ENCODE measurements around the gene SYNRG. TPM values are rescaled to one million over a fixed set of nuclear protein-coding genes. Genes with fewer than 3 reads are reported as not detected.
"Not testable (repeated sequence)": the region's sequence is repeated elsewhere in the genome, so short reads cannot be mapped to it uniquely, and the experiment has no call there.

SYNRG gene, protein sequence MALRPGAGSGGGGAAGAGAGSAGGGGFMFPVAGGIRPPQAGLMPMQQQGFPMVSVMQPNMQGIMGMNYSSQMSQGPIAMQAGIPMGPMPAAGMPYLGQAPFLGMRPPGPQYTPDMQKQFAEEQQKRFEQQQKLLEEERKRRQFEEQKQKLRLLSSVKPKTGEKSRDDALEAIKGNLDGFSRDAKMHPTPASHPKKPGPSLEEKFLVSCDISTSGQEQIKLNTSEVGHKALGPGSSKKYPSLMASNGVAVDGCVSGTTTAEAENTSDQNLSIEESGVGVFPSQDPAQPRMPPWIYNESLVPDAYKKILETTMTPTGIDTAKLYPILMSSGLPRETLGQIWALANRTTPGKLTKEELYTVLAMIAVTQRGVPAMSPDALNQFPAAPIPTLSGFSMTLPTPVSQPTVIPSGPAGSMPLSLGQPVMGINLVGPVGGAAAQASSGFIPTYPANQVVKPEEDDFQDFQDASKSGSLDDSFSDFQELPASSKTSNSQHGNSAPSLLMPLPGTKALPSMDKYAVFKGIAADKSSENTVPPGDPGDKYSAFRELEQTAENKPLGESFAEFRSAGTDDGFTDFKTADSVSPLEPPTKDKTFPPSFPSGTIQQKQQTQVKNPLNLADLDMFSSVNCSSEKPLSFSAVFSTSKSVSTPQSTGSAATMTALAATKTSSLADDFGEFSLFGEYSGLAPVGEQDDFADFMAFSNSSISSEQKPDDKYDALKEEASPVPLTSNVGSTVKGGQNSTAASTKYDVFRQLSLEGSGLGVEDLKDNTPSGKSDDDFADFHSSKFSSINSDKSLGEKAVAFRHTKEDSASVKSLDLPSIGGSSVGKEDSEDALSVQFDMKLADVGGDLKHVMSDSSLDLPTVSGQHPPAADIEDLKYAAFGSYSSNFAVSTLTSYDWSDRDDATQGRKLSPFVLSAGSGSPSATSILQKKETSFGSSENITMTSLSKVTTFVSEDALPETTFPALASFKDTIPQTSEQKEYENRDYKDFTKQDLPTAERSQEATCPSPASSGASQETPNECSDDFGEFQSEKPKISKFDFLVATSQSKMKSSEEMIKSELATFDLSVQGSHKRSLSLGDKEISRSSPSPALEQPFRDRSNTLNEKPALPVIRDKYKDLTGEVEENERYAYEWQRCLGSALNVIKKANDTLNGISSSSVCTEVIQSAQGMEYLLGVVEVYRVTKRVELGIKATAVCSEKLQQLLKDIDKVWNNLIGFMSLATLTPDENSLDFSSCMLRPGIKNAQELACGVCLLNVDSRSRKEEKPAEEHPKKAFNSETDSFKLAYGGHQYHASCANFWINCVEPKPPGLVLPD (N-terminal part only)
- total RNA-seq (2014; rRNA removed; shearing (Covaris generic)), result 7.7 and 8.2 TPM in 2 replicates

DNA sequence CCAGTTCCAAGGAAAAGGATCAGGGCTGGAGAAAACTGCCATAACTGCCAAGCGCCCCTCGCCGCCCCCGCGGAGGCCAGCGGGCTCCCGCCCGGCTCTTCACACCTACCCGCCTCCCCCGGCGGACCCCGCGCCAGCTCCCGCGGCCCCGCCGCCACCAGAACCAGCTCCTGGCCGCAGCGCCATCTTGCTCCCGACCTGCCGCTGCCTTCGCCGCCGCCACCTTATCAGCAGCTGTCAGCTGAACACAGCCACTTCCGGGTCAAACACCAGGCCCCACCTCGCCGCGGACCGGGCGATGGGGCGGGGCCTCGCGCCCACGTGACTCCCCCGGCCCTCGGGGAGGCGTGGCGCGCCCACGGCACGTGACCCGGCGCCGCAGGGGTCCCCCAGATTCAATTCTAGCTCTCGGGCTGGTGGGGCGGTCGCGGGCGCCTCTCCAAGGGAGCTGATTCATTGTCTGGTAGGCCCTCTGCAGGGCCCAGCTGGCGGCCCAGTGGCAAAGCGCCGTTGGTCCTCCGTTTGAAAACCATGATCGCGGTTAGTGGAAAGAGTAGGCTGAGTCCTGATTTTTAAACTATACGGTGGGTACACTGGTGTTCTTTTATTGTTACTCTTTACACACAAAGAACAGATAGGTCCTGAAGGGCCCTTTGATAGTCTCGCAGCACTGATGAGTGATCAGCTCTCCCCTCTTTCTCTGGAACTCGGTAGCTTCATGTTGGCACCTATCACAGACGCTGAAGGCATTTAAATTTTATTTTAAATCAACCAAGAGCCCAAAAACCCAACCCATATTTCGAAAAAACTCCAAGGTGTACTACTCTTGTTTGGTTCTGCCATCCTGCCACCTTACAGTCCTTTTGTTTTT, at the start of gene SYNRG:
TSS of gene SYNRG (minus strand) at position 249 of the 871 bp plus-strand sequence. CDS start at position 186, 63 bp downstream.
- peak; percentile 99 for DNase-seq
- H3K27me3 ChIP-seq (ENCODE audit: control insufficient read depth, insufficient read depth, low read length), result no peaks in the 10 kb centered on the region
- peaks cover 5% of the 10 kb centered on the region for H3K36me3 ChIP-seq (replicated peaks; ENCODE audit: control insufficient read depth, insufficient read depth, low read length)
- H3K4me3 ChIP-seq (ENCODE audit: insufficient read depth, low read depth, low read length), result peak within 1 kb of the TSS; percentile 89

DNA sequence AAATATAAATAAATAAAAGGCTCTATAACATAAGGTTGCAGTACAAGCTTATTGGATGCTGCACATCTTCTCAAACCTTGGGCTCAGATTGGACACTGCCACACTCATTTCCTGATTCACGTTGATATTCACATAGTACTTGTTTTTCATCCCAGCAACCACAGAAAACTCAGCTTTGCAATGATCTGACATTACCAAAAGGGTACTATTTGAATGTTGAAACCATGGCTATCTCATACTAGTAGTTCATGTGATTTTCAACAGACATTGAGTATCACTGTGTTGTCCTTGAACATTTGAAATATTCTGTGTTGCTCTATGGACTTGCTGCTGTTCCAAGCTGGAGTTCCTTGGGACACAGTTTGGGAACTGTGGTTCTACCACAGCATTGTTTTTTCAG, 48.0 kb upstream of the SYNRG start:
- no peak for DNase-seq
- H3K27me3 ChIP-seq (ENCODE audit: control insufficient read depth, insufficient read depth, low read length), result no peaks in the 10 kb centered on the region
- no peaks in the 10 kb centered on the region for H3K36me3 ChIP-seq (replicated peaks; ENCODE audit: control insufficient read depth, insufficient read depth, low read length)
- no peak overlapping the region for H3K4me3 ChIP-seq (ENCODE audit: insufficient read depth, low read depth, low read length)

DNA sequence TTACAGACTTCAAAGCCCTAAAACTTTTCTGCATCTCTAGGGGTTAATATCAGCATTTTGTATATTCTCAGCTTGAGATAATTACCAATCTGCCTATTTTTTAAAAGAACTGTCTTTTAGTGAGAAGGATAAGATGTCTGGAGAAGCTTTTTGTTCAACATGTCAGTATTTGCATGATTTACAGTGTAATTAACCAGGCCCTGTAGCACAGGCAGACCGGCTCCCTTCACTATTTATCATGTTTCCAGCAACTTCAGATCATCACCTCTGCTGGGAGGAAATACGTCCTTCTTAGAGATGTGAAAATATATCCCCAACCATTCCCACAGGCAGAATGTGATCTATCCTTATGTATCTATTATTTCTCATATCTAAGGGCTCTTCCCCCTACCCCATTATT, 42.6 kb upstream of the SYNRG start:
- DNase-seq, result no peak
- Histone ChIP-seq H3K27me3 (ENCODE audit: control insufficient read depth, insufficient read depth, low read length) (no peaks in the 10 kb centered on the region; the same call in 1 of the 2 replicates), H3K4me3 (ENCODE audit: insufficient read depth, low read depth, low read length) (no peak overlapping the region), H3K36me3 (replicated peaks; ENCODE audit: control insufficient read depth, insufficient read depth, low read length) (no peaks in the 10 kb centered on the region)

DNA sequence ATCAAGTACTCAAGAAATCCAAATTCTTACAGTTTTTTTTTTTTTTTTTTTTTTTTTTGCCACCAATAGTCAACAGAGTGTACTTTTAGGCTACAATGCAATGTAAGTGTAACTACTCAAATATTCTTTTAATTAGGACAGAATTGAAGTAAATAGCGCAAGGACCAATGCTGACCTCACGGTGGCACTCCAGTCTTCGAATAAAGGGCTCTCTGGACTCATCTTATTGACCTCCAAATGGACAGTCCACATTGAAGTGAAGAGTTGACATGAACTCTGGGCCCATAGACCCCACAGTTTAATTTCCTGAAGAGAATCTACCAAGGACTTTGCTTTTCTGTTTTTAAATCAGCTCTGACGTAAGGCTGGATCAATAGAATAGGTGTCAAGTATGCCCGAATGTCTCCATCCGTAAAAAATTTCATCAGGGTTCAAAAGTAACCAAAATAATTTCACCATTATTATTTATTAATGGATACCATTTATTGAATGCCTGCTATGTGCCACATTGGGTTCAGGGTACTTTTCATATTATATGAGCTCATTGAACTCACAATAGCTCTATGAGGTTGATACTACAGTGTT, 41.3 kb upstream of the SYNRG start:
- H3K27me3 ChIP-seq (ENCODE audit: control insufficient read depth, insufficient read depth, low read length), result peaks cover 1% of the 10 kb centered on the region; the same call in 1 of the 2 replicates
- H3K4me3 ChIP-seq (ENCODE audit: insufficient read depth, low read depth, low read length), result no peak overlapping the region
- DNase-seq, result peak; percentile 48
- H3K36me3 ChIP-seq (replicated peaks; ENCODE audit: control insufficient read depth, insufficient read depth, low read length), result no peaks in the 10 kb centered on the region

DNA sequence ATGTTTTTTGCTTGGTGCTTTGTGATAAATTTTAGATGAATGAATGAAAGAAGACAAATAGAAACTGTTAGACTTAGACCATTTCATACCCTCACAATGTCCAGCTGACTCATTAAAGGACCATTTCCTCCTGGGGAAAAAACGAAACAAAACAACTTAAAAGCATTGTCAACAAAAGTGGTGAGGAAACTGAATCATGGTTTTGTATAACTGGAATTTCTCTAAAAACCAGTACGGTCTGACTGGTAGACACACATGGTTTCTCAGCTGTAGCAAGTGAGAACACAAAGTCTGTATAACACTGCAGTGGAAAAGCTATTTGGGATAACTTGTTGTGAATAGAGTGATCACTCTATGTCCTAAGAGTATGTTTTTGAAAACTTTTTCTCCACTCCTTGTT, 39.3 kb upstream of the SYNRG start:
- Histone ChIP-seq H3K27me3 (ENCODE audit: control insufficient read depth, insufficient read depth, low read length) (peaks cover 1% of the 10 kb centered on the region; the same call in 1 of the 2 replicates), H3K36me3 (replicated peaks; ENCODE audit: control insufficient read depth, insufficient read depth, low read length) (no peaks in the 10 kb centered on the region), H3K4me3 (ENCODE audit: insufficient read depth, low read depth, low read length) (no peak overlapping the region)
- no peak for DNase-seq

DNA sequence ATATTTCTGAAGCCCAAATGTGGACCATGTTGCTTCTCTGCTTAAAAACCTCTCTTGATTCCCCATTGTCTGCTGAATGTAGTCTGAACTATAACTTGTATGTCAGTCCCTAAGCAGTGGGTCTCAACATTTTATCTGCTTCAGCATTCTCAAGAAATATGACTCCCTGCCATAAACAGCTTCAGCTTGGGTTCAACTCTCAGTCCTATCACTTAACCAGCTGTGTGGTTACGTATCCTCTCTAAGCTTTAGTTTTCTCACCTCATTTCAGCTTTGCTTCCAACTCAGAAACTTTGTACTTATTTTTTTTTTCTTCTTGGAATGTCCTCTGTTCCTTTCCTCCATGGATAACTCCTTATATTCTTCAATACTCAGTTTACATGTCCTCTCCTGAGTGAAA, 38.6 kb upstream of the SYNRG start:
- Histone ChIP-seq H3K4me3 (ENCODE audit: insufficient read depth, low read depth, low read length) (no peak overlapping the region), H3K36me3 (replicated peaks; ENCODE audit: control insufficient read depth, insufficient read depth, low read length) (no peaks in the 10 kb centered on the region), H3K27me3 (ENCODE audit: control insufficient read depth, insufficient read depth, low read length) (peaks cover 1% of the 10 kb centered on the region; the same call in 1 of the 2 replicates)
- no peak for DNase-seq

DNA sequence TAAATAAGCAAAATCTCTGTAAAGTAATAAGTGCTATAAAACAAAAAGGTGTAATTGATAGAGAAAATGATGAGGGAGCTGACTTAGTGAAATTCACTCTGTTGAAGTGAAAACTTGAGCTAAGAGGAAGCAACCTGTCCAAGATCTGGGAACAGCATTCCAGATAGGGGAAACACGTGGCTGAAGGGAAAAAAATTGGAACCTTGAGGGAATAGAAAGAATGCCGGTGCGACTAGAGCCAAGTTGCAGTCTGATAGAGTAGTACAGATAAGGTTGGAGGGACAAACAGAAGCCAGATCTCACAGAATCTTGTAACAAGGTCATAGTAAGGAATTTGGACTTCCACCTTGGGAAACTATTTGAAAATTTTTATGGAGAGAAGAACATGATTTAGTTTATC, 34.7 kb upstream of the SYNRG start:
- H3K4me3 ChIP-seq (ENCODE audit: insufficient read depth, low read depth, low read length), result peak overlapping the region; percentile 96; the same call in 1 of the 2 replicates
- DNase-seq, result no peak
- peaks cover 2% of the 10 kb centered on the region; the same call in 1 of the 2 replicates for H3K36me3 ChIP-seq (replicated peaks; ENCODE audit: control insufficient read depth, insufficient read depth, low read length)
- H3K27me3 ChIP-seq (ENCODE audit: control insufficient read depth, insufficient read depth, low read length), result peaks cover 1% of the 10 kb centered on the region; the same call in 1 of the 2 replicates

DNA sequence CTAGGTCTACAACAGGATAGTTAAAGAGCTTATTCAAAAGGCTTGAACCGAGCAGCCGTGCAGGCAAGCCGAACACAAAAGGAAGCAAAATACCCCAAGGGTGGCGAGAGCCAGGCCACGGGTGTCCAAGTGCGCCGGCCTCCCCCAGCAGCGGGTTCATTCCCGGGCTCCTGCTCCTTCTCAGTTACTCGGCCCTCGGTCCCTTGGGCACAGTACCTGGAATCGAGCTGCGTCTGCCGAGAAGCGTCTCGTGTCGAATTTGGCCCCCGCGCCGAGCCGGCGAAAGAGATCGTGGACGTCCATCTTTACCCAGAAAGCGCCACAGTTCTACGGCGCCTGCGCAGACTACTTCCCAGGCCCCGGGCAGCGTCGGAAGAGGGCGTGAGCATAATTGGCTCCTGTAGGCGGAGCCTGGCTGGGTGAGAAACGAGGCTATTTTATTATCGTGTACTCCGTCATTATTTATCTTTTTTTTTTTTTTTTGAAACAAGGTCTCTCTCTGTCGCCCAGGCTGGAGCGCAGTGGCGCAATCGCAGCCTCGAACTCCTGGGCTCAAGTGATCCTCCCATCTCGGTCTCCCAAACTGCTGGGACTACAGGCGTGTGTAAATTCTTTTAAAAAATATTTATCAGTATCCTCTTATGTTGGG, 34.0 kb upstream of the SYNRG start, which contains the start of gene DDX52:
TSS of gene DDX52 (minus strand) at position 329 of the 649 bp plus-strand sequence. CDS start at position 303, 26 bp downstream.
- Histone ChIP-seq H3K27me3 (ENCODE audit: control insufficient read depth, insufficient read depth, low read length) (peaks cover 1% of the 10 kb centered on the region; the same call in 1 of the 2 replicates), H3K4me3 (ENCODE audit: insufficient read depth, low read depth, low read length) (peak within 1 kb of the TSS; percentile 96), H3K36me3 (replicated peaks; ENCODE audit: control insufficient read depth, insufficient read depth, low read length) (peaks cover 2% of the 10 kb centered on the region; the same call in 1 of the 2 replicates)
- DNase-seq, result peak; percentile 91

DNA sequence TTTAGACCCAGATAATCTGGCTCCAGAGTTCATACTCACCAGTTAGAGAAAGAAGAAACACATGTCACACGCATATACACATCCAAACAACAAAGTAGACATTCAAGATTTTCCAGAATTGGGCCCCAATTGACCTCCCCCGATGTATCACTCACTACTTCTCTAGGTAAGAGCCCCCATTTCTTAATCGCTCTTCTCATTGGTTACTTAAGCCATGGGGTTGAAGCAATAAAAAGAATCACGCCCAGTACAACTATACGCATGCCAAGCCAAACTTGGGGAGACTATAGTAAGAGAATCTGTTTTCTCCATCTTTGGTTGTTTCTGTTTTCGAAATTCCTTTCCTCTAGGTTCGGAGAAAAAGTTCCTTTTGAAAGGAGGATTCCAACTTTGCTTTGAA, 33.5 kb upstream of the SYNRG start:
- peak; percentile 23 for DNase-seq
- Histone ChIP-seq H3K36me3 (replicated peaks; ENCODE audit: control insufficient read depth, insufficient read depth, low read length) (peaks cover 7% of the 10 kb centered on the region; the same call in 1 of the 2 replicates), H3K4me3 (ENCODE audit: insufficient read depth, low read depth, low read length) (peak overlapping the region; percentile 96), H3K27me3 (ENCODE audit: control insufficient read depth, insufficient read depth, low read length) (peaks cover 1% of the 10 kb centered on the region; the same call in 1 of the 2 replicates)

DNA sequence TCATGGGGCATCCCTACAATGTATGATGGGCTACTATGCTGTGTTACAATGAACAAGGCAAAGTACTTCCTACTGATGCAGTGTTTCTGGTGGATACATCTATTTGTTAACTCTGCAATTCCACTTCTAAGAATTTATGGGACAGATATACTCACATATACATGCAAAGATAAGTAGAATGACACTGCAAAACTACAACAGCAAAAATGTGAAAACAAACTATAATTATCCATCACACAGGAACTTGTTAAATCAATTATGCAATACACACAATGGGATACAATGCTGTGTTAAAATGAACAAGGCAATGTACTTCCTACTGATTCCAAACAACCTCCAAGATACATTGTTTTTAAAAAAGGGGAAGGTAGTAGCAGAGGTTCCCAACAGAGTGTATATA, 30.8 kb upstream of the SYNRG start:
- no peak for DNase-seq

DNA sequence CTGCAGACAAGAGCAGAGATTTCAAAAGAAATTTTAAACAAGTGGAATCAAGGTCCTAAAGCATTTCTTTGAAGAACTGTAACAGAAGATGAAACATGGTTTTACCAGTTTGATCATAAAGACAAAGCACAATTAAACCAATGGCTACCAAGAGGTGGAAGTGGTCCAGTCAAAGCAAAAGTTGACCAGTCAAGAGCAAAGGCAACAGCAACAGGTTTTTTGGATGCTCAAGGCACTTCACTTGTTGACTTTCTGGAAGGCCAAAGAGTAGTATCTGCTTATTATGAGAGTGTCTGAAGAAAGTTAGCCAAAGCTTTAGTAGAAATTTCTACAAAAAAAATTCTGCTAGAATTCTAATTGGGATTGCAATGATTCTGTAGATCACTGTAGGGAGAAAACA, 28.7 kb upstream of the SYNRG start:
- Histone ChIP-seq H3K36me3 (replicated peaks; ENCODE audit: control insufficient read depth, insufficient read depth, low read length) (peaks cover 8% of the 10 kb centered on the region), H3K27me3 (ENCODE audit: control insufficient read depth, insufficient read depth, low read length) (no peaks in the 10 kb centered on the region), H3K4me3 (ENCODE audit: insufficient read depth, low read depth, low read length) (no peak overlapping the region)
- DNase-seq, result no peak

More for the DNA sequence above, 30.8 kb upstream of the SYNRG start:
- Histone ChIP-seq H3K4me3 (ENCODE audit: insufficient read depth, low read depth, low read length) (no peak overlapping the region), H3K27me3 (ENCODE audit: control insufficient read depth, insufficient read depth, low read length) (no peaks in the 10 kb centered on the region), H3K36me3 (replicated peaks; ENCODE audit: control insufficient read depth, insufficient read depth, low read length) (peaks cover 8% of the 10 kb centered on the region)

DNA sequence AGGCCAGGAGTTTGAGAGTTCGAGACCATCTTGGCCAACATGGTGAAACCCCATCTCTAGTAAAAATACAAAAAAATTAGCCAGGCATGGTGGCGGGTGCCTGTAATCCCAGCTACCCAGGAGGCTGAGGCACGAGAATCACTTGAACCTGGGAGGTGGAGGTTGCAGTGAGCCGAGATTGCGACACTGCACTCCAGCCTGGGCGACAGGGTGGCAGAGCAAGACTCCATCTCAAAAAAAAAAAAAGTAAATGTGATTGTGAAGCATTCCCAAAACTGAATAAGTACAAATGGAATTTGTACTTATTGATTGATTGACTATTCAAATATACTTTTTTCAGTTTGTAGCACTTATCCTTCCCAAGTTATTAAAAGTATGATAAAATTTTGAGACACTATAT, 7.2 kb upstream of the SYNRG start:
- peaks cover 19% of the 10 kb centered on the region for H3K36me3 ChIP-seq (replicated peaks; ENCODE audit: control insufficient read depth, insufficient read depth, low read length)
- H3K4me3 ChIP-seq (ENCODE audit: insufficient read depth, low read depth, low read length); H3K27me3 ChIP-seq (ENCODE audit: control insufficient read depth, insufficient read depth, low read length); DNase-seq: not testable (repeated sequence)

Data from H7 (cell line).